Mesothelial cell of epicardium (in vitro differentiated cells): ENCODE measurements around the gene TEAD4. TPM values are rescaled to one million over a fixed set of nuclear protein-coding genes. Genes with fewer than 3 reads are reported as not detected.

Source experiments
- DNase-seq, 2 experiments: peaks; one replicate each; pipeline ENCODE4 v3.0.0; 2021; ENCODE audit warnings: low spot score in 2 of 2; ENCODE audit not compliant: unreplicated experiment in 2 of 2
- H3K27ac Mint-ChIP-seq: 2 replicates; pipeline ENCODE4 v1.8.0; 2021; ENCODE audit warnings: mixed read lengths
- H3K27me3 Mint-ChIP-seq: 2 replicates; pipeline ENCODE4 v1.8.0; 2021; ENCODE audit warnings: low read depth, mixed read lengths
- H3K36me3 Mint-ChIP-seq: 2 replicates; pipeline ENCODE4 v1.8.0; 2021; ENCODE audit warnings: mixed read lengths
- H3K4me1 Mint-ChIP-seq: 2 replicates; pipeline ENCODE4 v1.8.0; 2021; ENCODE audit warnings: mixed read lengths
- H3K4me3 Mint-ChIP-seq: 2 replicates; pipeline ENCODE4 v1.8.0; 2021; ENCODE audit warnings: mild to moderate bottlenecking, moderate library complexity, mixed read lengths
- H3K9me3 Mint-ChIP-seq: 2 replicates; pipeline ENCODE4 v1.8.0; 2021; ENCODE audit warnings: mixed read lengths
- total RNA-seq: library from RNA; stranded (reverse); gene quantifications from 3 replicates; pipeline ENCODE4 v1.2.1, GENCODE V29; 2021
- TF ChIP-seq, protein P1 (sequence below): fragments of 200-600 bp; sonication (generic); IDR thresholded peaks from one replicate; pipeline ENCODE4 v1.5.0; 2021; ENCODE audit warnings: antibody characterized with exemption; ENCODE audit not compliant: unreplicated experiment

TEAD4 gene
- 32.0 to 39.0 TPM (median 32.3 TPM) in 3 replicates for total RNA-seq

DNA sequence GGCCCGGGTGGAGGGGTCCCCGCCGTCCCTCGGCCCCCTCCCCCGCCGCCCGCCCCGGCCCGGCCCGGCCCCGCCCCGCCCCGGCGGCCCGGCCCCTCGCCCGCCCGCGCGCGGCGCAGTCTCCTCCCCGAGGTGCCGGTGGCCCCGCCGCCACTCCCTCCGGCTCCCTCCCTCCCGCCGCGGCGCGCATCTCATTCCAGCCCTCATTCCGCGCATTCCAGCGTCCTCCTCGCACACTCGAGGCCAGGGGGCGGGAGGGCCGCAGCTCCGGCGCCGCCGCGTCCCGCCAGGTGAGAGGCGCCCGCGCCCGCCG, at the start of gene TEAD4:
Gene TEAD4 (plus strand): TSS at position 206 of the 313 bp plus-strand sequence.
- TF ChIP-seq, protein P1, sequence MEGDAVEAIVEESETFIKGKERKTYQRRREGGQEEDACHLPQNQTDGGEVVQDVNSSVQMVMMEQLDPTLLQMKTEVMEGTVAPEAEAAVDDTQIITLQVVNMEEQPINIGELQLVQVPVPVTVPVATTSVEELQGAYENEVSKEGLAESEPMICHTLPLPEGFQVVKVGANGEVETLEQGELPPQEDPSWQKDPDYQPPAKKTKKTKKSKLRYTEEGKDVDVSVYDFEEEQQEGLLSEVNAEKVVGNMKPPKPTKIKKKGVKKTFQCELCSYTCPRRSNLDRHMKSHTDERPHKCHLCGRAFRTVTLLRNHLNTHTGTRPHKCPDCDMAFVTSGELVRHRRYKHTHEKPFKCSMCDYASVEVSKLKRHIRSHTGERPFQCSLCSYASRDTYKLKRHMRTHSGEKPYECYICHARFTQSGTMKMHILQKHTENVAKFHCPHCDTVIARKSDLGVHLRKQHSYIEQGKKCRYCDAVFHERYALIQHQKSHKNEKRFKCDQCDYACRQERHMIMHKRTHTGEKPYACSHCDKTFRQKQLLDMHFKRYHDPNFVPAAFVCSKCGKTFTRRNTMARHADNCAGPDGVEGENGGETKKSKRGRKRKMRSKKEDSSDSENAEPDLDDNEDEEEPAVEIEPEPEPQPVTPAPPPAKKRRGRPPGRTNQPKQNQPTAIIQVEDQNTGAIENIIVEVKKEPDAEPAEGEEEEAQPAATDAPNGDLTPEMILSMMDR: no peak
- H3K4me1 Mint-ChIP-seq: peaks cover 42% of the 10 kb centered on the region
- peak; percentile 85 to 90 for DNase-seq
- H3K9me3 Mint-ChIP-seq: no peaks in the 10 kb centered on the region
- peaks cover 4% of the 10 kb centered on the region for H3K36me3 Mint-ChIP-seq
- H3K27me3 Mint-ChIP-seq: peaks cover 24% of the 10 kb centered on the region
- H3K4me3 Mint-ChIP-seq: peak within 1 kb of the TSS; percentile 80
- H3K27ac Mint-ChIP-seq: peak within 1 kb of the TSS; percentile 98

DNA sequence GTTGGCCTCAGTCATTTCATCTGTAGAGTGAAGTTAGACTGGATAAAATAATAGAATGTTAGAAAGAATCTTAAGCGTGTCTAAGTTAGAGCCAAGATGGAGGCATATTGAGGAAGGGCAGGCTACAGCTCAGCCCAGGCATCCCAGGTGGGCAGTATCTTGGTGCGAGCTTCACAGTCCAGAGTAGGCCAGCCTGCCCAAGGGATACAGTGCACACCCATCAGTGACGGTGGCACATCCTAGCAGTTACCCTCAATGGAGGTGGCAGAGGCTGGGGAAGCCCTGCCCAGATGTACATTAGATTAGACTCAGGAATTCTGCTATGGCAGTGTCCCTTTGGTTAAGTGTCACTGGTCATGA, 47.0 kb upstream of the TEAD4 start:
- no peak for DNase-seq
- Mint-ChIP-seq H3K4me3 (no peak overlapping the region), H3K36me3 (peaks cover 26% of the 10 kb centered on the region), H3K27ac (no peak overlapping the region), H3K4me1 (peaks cover 12% of the 10 kb centered on the region), H3K27me3 (no peaks in the 10 kb centered on the region), H3K9me3 (no peaks in the 10 kb centered on the region)
- TF ChIP-seq, protein P1: no peak

DNA sequence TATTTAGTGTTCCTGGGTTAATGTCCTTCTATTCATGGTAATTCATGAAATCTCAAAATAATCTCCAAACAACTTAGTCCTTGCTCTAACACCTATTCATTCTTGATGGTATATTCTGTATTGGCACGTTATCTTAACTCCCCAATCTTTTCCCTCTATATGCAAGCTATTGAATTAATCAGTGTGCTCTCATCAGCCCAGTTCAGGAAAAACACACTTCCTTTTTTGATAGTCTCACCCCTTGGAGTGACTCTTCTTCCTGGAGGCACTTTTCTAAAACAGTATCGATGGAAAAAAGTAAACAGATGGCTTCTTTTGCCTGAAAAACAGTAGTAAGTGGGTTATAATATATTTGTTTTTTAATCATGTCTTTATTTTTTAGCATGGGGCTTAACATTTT, 39.9 kb upstream of the TEAD4 start:
- Mint-ChIP-seq H3K36me3 (peaks cover 29% of the 10 kb centered on the region), H3K27me3 (no peaks in the 10 kb centered on the region), H3K4me1 (no peaks in the 10 kb centered on the region), H3K9me3 (no peaks in the 10 kb centered on the region), H3K27ac (no peak overlapping the region), H3K4me3 (no peak overlapping the region)
- no peak for DNase-seq
- TF ChIP-seq, protein P1: no peak

DNA sequence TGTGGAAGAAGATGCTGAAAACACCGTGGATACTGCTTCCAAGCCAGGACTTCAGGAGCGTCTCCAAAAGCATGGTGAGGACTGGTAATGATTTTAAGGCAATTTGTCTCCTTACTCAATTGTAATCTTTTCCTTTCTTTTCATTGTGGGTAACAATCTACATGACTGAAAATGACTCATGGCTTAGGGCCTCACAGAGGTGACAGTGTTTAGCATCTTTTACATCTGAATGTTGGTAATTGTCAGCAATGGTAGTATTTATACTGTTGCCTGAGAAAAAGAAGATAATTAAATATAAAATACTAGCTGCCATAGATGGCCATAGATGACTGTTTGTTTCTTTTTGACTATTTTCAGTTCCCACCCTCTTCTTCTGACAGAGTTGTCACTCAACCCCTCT, 36.9 kb upstream of the TEAD4 start:
- H3K9me3 Mint-ChIP-seq: no peaks in the 10 kb centered on the region
- TF ChIP-seq, protein P1: no peak
- no peaks in the 10 kb centered on the region for H3K27me3 Mint-ChIP-seq
- H3K36me3 Mint-ChIP-seq: peaks cover 35% of the 10 kb centered on the region
- no peak overlapping the region for H3K27ac Mint-ChIP-seq
- no peaks in the 10 kb centered on the region for H3K4me1 Mint-ChIP-seq
- no peak for DNase-seq
- H3K4me3 Mint-ChIP-seq: no peak overlapping the region

- no peak overlapping the region for H3K4me3 Mint-ChIP-seq
- no peaks in the 10 kb centered on the region for H3K4me1 Mint-ChIP-seq
These were observed 36.1 kb upstream of the TEAD4 start for GRCh38 chr12:2923057-2923456.

More at GRCh38 chr12:2923057-2923456, 36.1 kb upstream of the TEAD4 start:
- TF ChIP-seq, protein P1: no peak
- H3K36me3 Mint-ChIP-seq: peaks cover 40% of the 10 kb centered on the region
- no peak for DNase-seq
- H3K27me3 Mint-ChIP-seq: no peaks in the 10 kb centered on the region
- no peaks in the 10 kb centered on the region for H3K9me3 Mint-ChIP-seq
- no peak overlapping the region for H3K27ac Mint-ChIP-seq
